ENCODE results near the gene ATP2B2.

ATP2B2 gene

GRCh38 chr3:10447110-10447509, 58.3 kb downstream of the ATP2B2 start:
- no peak for DNase-seq

- no peak for DNase-seq
Measured at GRCh38 chr3:10445561-10446175, 59.7 kb downstream of the ATP2B2 start.

- no peak for DNase-seq
Measured at GRCh38 chr3:10444511-10444910, 60.9 kb downstream of the ATP2B2 start.

GRCh38 chr3:10444110-10444429, 61.3 kb downstream of the ATP2B2 start:
- DNase-seq: no peak

- no peak for DNase-seq
Measured at GRCh38 chr3:10443272-10444109, 61.9 kb downstream of the ATP2B2 start.

- DNase-seq: no peak
Measured at GRCh38 chr3:10442151-10442795, 63.1 kb downstream of the ATP2B2 start.

GRCh38 chr3:10440684-10441083, 64.7 kb downstream of the ATP2B2 start:
- no peak for DNase-seq

- DNase-seq: no peak
Measured at GRCh38 chr3:10438902-10439610, 66.3 kb downstream of the ATP2B2 start.

GRCh38 chr3:10437995-10438901, 67.1 kb downstream of the ATP2B2 start:
- no peak for DNase-seq

GRCh38 chr3:10437272-10437994, 68.0 kb downstream of the ATP2B2 start:
- no peak for DNase-seq

- DNase-seq: no peak
Measured at GRCh38 chr3:10435850-10436249, 69.5 kb downstream of the ATP2B2 start.

- no peak for DNase-seq
Measured at GRCh38 chr3:10434938-10435336, 70.4 kb downstream of the ATP2B2 start.

GRCh38 chr3:10434144-10434937, 71.0 kb downstream of the ATP2B2 start:
- DNase-seq: no peak

- DNase-seq: no peak
Measured at GRCh38 chr3:10432931-10433330, 72.5 kb downstream of the ATP2B2 start.

GRCh38 chr3:10432156-10432845, 73.1 kb downstream of the ATP2B2 start:
- no peak for DNase-seq

GRCh38 chr3:10430805-10431204, 74.6 kb downstream of the ATP2B2 start:
- DNase-seq: no peak

GRCh38 chr3:10428406-10429091, 76.8 kb downstream of the ATP2B2 start:
- no peak for DNase-seq

GRCh38 chr3:10426346-10427220, 78.8 kb downstream of the ATP2B2 start:
- DNase-seq: no peak

Measured in NCI-H146 (cell line).